Uterus (tissue), 4 donors: ENCODE measurements around the gene BMS1. TPM values are rescaled to one million over a fixed set of nuclear protein-coding genes. Genes with fewer than 3 reads are reported as not detected.

ENCODE experiments used
- DNase-seq, 2 donors: peaks; one replicate each; pipeline ENCODE4 v3.0.0-alpha.2; 2019 to 2020
- H3K27ac ChIP-seq, 2 donors: fragments of 200-600 bp; sonication (generic); 1 replicate in 1 of 2; 2 replicates in 1 of 2; pipeline ENCODE4 v1.5.1; 2016 to 2018
- H3K27me3 ChIP-seq, 2 donors: fragments of 200-600 bp; sonication (generic); one replicate each; pipeline ENCODE4 v1.5.1; 2018 to 2019; ENCODE audit warnings: control low read depth in 1 of 2
- H3K36me3 ChIP-seq, 2 donors: fragments of 200-600 bp; sonication (generic); one replicate each; pipeline ENCODE4 v1.5.1; 2019; ENCODE audit warnings: control low read depth in 1 of 2
- H3K4me1 ChIP-seq, 2 donors: fragments of 200-600 bp; sonication (generic); one replicate each; pipeline ENCODE4 v1.5.1; 2018 to 2019; ENCODE audit warnings: control low read depth in 1 of 2
- H3K4me3 ChIP-seq, 2 donors: fragments of 200-600 bp; sonication (generic); 1 replicate in 1 of 2; 2 replicates in 1 of 2; pipeline ENCODE4 v1.5.1; 2018 to 2019; ENCODE audit warnings: mild to moderate bottlenecking in 1 of 2
- H3K9me3 ChIP-seq, 2 donors: fragments of 200-600 bp; sonication (generic); one replicate each; pipeline ENCODE4 v1.5.1; 2019; ENCODE audit warnings: control low read depth in 1 of 2
- CTCF ChIP-seq, 4 experiments: fragments of 200-600 bp in 2 of 4; fragments of 450-650 bp in 2 of 4; sonication (generic) in 2 of 4; IDR thresholded peaks; one replicate each; pipeline ENCODE4 v1.5.1; 2016 to 2019; ENCODE audit warnings: antibody characterized with exemption in 4 of 4, mild to moderate bottlenecking in 2 of 4, moderate library complexity in 1 of 4
- POLR2A ChIP-seq, 2 donors: fragments of 450-650 bp; IDR thresholded peaks; one replicate each; pipeline ENCODE4 v1.6.1; 2016; ENCODE audit warnings: antibody characterized with exemption in 2 of 2, mild to moderate bottlenecking in 1 of 2, moderate library complexity in 1 of 2
- intact Hi-C: fragments of 100-400 bp; cut with DNase I; formaldehyde crosslinking; loops from one replicate; pipeline ENCODE4 v1.15.1; 2023; ENCODE audit warnings: low total_unique reads
- total RNA-seq, 4 donors: library from RNA; depleted of rRNA in 3 of 4; stranded (reverse); fragments of >200 nt in 3 of 4; gene quantifications; one replicate each; pipeline versions ENCODE4 v1.1.0 to v1.2.4, GENCODE V29; 2014 to 2023
- donor health status: DM: yes; HTN: yes; CAD: no.

The BMS1 gene
- total RNA-seq, 4 donors from 2014 or later: 8.5 to 29.3 (median 13.2) TPM

DNA sequence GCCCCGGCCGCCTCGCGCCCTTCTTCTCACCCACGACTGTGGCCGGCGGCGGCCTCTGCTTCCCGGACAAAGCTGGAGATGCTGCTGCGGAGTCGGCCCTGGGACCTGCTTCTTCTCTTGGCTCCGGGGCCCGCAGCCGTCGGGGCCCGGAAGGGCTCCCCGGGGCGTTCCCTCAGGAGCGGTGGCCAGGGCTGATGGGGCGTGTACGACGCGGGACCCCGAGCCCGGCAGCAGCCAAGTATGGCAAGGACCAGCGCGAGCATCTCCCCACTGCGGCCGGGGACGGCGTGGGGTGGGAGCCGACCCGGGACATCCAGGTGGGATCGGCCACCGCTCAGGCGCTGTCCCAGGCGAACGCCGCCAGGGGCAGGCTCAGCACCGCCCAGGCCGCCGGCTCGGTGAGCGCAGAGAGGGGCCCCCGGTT, 27.6 kb upstream of the BMS1 start:
- Histone ChIP-seq H3K4me1 (no peaks in the 10 kb centered on the region), H3K36me3 (no peaks in the 10 kb centered on the region), H3K27ac (peak overlapping the region; percentile 49 to 67), H3K4me3 (peak overlapping the region; percentile 43 to 48), H3K9me3 (no peaks in the 10 kb centered on the region), H3K27me3 (no peaks in the 10 kb centered on the region)
- intact Hi-C loops: no loop called here
- DNase-seq: peak in 1 of 2 donors; percentile 22
- TF ChIP-seq CTCF (IDR thresholded peaks at IDR 0.05) (peak in 2 of 4 experiments; percentile 25 to 29), POLR2A (IDR thresholded peaks at IDR 0.05) (no peak)

DNA sequence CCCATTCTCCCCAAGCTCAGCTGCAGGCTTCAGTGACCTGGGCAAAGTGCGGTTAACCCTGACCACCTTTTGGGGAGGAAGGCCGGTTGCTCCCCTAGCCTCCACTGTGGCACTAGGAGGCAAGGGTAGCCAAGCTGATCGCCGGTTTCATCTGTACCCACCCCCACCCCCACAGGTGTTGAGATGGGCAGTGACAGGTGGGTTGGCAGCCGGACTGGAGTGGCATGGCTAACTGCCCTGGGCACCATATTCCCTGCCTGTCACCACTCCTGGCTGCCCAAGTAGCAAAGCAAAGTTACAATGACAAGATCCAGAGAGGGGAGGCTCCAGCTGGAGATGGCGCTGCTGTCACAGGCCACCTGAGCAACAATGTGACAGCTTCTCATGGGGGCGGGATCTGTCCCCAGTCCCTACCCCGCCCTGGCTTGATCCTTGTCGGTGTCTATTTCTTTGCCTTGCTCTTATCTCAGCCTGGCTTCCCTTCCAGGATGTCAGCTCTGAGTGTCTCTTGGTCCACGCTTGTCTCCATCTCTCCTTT, 27.0 kb upstream of the BMS1 start:
- no peak for DNase-seq
- Histone ChIP-seq H3K27me3 (no peaks in the 10 kb centered on the region), H3K4me1 (no peaks in the 10 kb centered on the region), H3K36me3 (no peaks in the 10 kb centered on the region), H3K9me3 (no peaks in the 10 kb centered on the region), H3K27ac (no peak overlapping the region), H3K4me3 (peak overlapping the region; percentile 43 to 48)
- intact Hi-C loops: no loop called here
- TF ChIP-seq CTCF (IDR thresholded peaks at IDR 0.05) (no peak), POLR2A (IDR thresholded peaks at IDR 0.05) (no peak)

DNA sequence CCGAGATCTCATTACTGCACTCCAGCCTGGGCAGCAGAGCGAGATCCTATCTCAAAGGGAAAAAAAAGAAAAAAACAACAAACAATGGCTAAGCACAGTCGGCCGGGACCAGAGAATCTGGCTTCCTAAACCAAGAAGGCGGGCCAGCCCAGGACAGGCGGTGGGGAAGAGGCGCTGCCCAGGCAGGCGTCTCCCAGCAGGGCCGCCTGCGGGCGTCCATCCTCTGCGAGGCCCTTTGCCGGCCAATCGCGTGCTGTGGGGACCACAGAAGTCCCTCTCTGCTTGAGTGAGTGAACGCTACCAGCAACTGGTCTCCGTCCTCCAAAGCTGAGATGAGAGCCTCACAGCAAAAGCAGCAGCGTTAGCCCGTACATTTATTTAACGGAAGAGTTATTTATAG, 14.7 kb upstream of the BMS1 start:
- intact Hi-C loops: no loop called here
- H3K4me3 ChIP-seq: no peak overlapping the region
- H3K27me3 ChIP-seq: no peaks in the 10 kb centered on the region
- H3K4me1 ChIP-seq: no peaks in the 10 kb centered on the region
- TF ChIP-seq POLR2A (IDR thresholded peaks at IDR 0.05) (no peak), CTCF (IDR thresholded peaks at IDR 0.05) (no peak)
- no peaks in the 10 kb centered on the region for H3K36me3 ChIP-seq
- DNase-seq: no peak
- H3K9me3 ChIP-seq: no peaks in the 10 kb centered on the region
- H3K27ac ChIP-seq: no peak overlapping the region

DNA sequence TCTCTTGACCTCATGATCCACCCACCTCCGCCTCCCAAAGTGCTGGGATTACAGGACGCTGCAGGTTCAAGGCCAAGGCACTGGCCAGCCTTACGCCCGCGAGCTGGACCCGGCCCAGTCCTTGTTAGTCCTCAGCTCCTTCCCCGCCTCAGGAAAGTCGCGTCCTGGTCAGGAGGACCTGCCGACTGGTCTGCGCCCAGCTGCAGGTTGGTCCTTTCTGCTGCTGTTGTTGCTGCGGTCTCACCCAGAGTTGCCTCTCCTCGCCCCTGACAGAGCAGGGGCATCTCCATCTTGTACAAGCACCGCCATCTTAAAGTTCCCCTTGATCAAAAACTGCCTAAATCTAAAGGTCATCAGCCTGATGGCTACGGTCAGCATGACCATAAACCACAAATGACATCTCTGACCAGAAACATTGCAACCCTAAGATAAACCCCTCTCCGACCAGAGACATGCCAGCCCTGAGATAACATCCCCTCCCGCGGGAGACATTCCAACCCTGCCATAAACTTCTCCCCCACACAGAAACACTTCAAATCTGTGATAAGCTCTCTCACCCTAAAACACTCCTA, 13.9 kb upstream of the BMS1 start:
- no peak for DNase-seq
- Histone ChIP-seq H3K4me1 (no peaks in the 10 kb centered on the region), H3K4me3 (no peak overlapping the region), H3K36me3 (no peaks in the 10 kb centered on the region), H3K27ac (no peak overlapping the region), H3K9me3 (no peaks in the 10 kb centered on the region), H3K27me3 (no peaks in the 10 kb centered on the region)
- intact Hi-C loops: no loop called here
- TF ChIP-seq CTCF (IDR thresholded peaks at IDR 0.05) (no peak), POLR2A (IDR thresholded peaks at IDR 0.05) (no peak)

- Histone ChIP-seq H3K4me1 (no peaks in the 10 kb centered on the region), H3K27ac (no peak overlapping the region), H3K9me3 (no peaks in the 10 kb centered on the region), H3K4me3 (no peak overlapping the region), H3K36me3 (no peaks in the 10 kb centered on the region), H3K27me3 (no peaks in the 10 kb centered on the region)
- intact Hi-C loops: no loop called here
- DNase-seq: no peak
- TF ChIP-seq CTCF (IDR thresholded peaks at IDR 0.05) (no peak), POLR2A (IDR thresholded peaks at IDR 0.05) (no peak)
Measured at GRCh38 chr10:42769173-42769572, 13.4 kb upstream of the BMS1 start.
